HG03342 (cell line): Measurements from ENCODE around the gene ITGB2.

Experiments used
- ATAC-seq: cut with Tn5 transposase; IDR thresholded peaks from one replicate; pipeline ENCODE4 v1.9.1; 2021; ENCODE audit warnings: mild to moderate bottlenecking, moderate library complexity; ENCODE audit not compliant: unreplicated experiment

Gene ITGB2

GRCh38 chr21:44898851-44899767, 21.6 kb downstream of the ITGB2 start:
- no peak for ATAC-seq

- ATAC-seq, result no peak
These were observed 22.6 kb downstream of the ITGB2 start for GRCh38 chr21:44898011-44898488.

- no peak for ATAC-seq
These were observed 23.2 kb downstream of the ITGB2 start for GRCh38 chr21:44897326-44898010.

- ATAC-seq, result no peak
These were observed 24.0 kb downstream of the ITGB2 start for GRCh38 chr21:44896561-44897286.

- no peak for ATAC-seq
These were observed 24.8 kb downstream of the ITGB2 start for GRCh38 chr21:44895859-44896258.

- no peak for ATAC-seq
These were observed 25.9 kb downstream of the ITGB2 start for GRCh38 chr21:44894687-44895302.

- ATAC-seq, result no peak
These were observed 26.6 kb downstream of the ITGB2 start for GRCh38 chr21:44893948-44894656.

GRCh38 chr21:44893278-44893556, 27.5 kb downstream of the ITGB2 start:
- no peak for ATAC-seq

- no peak for ATAC-seq
These were observed 28.0 kb downstream of the ITGB2 start for GRCh38 chr21:44892536-44893277.

- ATAC-seq, result no peak
These were observed 28.6 kb downstream of the ITGB2 start for GRCh38 chr21:44892095-44892494.

GRCh38 chr21:44891631-44892031, 29.1 kb downstream of the ITGB2 start:
- ATAC-seq, result no peak

- no peak for ATAC-seq
These were observed 29.6 kb downstream of the ITGB2 start for GRCh38 chr21:44890961-44891541.

- ATAC-seq, result no peak
These were observed 30.3 kb downstream of the ITGB2 start for GRCh38 chr21:44890338-44890931.

GRCh38 chr21:44889625-44890337, 30.9 kb downstream of the ITGB2 start:
- ATAC-seq, result no peak

- no peak for ATAC-seq
These were observed 31.8 kb downstream of the ITGB2 start for GRCh38 chr21:44888581-44889550.

- ATAC-seq, result no peak
These were observed 32.7 kb downstream of the ITGB2 start for GRCh38 chr21:44887807-44888580.
